Testis (tissue), 2 donors: Measurements from ENCODE around the gene INO80B.

ENCODE experiments used
- POLR2A ChIP-seq: fragments of 450-650 bp; IDR thresholded peaks from one replicate; pipeline ENCODE4 v1.6.1; 2017; ENCODE audit warnings: antibody characterized with exemption, mild to moderate bottlenecking, moderate library complexity
- TF ChIP-seq, protein P1 (sequence below), 3 experiments: fragments of 450-650 bp in 2 of 3; fragments of 200-600 bp in 1 of 3; sonication (generic) in 1 of 3; IDR thresholded peaks; one replicate each; pipeline ENCODE4 v1.5.1; 2016 to 2019; ENCODE audit warnings: antibody characterized with exemption in 3 of 3, mild to moderate bottlenecking in 2 of 3, moderate library complexity in 1 of 3

DNA sequence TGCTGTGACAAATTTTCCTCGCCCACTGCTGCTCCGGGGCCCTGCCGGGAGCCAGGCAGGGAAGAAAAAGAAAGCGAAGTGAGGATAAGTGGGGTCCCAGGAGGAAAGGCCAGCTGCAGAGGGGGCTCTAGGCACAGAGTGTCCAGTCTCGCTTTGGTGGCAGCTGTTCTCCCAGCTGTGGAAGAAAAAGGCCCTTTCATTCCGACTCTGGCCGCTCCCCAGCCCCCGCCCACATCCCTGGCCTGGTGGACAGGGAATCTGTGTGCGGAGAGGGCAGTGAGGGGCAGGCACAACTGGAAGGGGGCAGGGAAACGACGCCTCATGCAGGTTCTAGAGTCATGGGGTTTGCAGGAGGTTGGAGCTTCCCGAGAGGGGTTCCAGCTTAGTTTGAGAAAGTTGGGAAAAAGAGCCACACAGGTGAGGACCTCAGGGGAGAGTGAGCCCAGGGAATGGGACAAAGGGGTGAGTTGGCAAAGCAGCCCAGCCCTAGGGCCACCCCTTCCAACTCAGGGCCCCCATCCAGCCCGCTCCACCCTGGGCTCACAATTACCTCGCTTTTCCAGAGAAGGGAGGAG is 15.0 kb upstream of the INO80B start:
- TF ChIP-seq, protein P1, sequence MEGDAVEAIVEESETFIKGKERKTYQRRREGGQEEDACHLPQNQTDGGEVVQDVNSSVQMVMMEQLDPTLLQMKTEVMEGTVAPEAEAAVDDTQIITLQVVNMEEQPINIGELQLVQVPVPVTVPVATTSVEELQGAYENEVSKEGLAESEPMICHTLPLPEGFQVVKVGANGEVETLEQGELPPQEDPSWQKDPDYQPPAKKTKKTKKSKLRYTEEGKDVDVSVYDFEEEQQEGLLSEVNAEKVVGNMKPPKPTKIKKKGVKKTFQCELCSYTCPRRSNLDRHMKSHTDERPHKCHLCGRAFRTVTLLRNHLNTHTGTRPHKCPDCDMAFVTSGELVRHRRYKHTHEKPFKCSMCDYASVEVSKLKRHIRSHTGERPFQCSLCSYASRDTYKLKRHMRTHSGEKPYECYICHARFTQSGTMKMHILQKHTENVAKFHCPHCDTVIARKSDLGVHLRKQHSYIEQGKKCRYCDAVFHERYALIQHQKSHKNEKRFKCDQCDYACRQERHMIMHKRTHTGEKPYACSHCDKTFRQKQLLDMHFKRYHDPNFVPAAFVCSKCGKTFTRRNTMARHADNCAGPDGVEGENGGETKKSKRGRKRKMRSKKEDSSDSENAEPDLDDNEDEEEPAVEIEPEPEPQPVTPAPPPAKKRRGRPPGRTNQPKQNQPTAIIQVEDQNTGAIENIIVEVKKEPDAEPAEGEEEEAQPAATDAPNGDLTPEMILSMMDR (IDR thresholded peaks at IDR 0.05) = no peak
- no peak for TF ChIP-seq POLR2A
